Fibroblast of pulmonary artery (primary cell): ENCODE data around the gene PLXNB1.

Experiments
- DNase-seq: peaks from one replicate; pipeline ENCODE4 v3.0.0-alpha.2; 2010; ENCODE audit warnings: low read depth
- H3K4me3 ChIP-seq: replicated peaks from 2 replicates; pipeline ENCODE4 v1.5.1; 2011; ENCODE audit warnings: low read depth, mild to moderate bottlenecking, control low read depth, low read length, moderate library complexity
- TF ChIP-seq, protein P1 (sequence below): IDR thresholded peaks from 2 replicates; pipeline ENCODE4 v1.5.1; 2011; ENCODE audit warnings: mild to moderate bottlenecking, control low read depth, low read length, inconsistent platforms; ENCODE audit errors: missing control alignments

PLXNB1 gene

DNA sequence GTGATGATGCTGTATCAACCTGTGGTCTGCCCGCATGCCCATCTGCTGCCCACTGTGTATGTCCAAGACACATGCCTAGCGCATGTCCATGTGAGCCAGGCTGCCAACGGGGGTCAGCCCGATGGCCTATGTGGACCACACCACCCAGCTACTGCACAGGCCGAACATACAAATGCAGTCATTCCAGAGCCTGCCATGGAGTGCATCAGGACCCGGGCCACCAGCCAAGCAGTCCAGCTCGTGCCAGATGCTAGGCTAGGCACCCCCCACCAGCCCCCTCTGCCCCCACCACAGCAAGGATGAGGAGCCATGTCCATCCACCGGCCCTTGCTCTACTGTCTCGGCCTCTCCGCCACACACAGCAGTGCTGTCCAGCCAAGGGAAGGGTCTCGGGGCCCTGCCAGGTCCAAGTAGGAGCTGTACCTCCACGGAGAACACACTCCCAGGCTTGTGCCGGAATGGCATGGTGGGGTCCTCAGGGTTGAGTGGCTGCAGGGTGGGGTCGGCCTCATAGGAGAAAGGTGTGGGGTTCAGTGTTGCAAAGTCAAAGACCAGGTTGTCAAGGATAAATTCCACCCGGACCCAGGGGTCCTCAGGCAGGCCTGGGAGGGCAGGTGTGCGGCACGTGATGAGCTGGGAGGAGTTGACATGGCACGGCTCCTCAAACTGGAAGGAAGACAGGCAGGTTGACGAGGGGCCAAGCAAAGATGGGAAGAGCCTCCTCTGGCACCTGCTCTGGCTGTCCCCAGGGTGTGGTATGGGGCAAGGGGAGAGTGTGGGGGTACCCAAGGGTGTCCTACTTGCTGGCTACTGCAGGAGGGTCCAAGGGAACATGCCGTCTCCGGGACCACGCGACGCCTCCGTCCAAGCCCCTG lies 15.3 kb downstream of the PLXNB1 start:
- TF ChIP-seq, protein P1, sequence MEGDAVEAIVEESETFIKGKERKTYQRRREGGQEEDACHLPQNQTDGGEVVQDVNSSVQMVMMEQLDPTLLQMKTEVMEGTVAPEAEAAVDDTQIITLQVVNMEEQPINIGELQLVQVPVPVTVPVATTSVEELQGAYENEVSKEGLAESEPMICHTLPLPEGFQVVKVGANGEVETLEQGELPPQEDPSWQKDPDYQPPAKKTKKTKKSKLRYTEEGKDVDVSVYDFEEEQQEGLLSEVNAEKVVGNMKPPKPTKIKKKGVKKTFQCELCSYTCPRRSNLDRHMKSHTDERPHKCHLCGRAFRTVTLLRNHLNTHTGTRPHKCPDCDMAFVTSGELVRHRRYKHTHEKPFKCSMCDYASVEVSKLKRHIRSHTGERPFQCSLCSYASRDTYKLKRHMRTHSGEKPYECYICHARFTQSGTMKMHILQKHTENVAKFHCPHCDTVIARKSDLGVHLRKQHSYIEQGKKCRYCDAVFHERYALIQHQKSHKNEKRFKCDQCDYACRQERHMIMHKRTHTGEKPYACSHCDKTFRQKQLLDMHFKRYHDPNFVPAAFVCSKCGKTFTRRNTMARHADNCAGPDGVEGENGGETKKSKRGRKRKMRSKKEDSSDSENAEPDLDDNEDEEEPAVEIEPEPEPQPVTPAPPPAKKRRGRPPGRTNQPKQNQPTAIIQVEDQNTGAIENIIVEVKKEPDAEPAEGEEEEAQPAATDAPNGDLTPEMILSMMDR: no peak
- no peak for DNase-seq
- H3K4me3 ChIP-seq: no peak overlapping the region

DNA sequence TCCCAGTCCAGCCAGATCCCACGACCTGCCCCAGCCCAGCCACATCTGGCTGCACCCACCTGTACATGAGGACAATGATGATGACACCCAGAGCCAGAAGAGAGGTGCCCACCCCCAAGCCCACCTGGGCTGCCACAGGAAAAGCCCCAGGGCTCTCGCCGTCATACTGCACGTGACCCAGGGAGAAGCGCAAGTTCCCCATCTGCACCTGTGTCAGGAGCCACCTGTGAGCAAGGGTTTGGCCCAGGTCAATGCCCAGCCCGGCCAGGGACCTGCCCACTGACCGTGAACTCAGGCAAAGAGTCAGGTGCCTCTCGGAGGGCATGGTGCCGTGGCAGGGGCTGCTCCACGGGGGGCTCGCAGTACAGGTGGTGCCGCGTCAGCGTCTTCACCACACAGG lies 16.3 kb downstream of the PLXNB1 start:
- H3K4me3 ChIP-seq: no peak overlapping the region
- DNase-seq: no peak
- TF ChIP-seq, protein P1: no peak

DNA sequence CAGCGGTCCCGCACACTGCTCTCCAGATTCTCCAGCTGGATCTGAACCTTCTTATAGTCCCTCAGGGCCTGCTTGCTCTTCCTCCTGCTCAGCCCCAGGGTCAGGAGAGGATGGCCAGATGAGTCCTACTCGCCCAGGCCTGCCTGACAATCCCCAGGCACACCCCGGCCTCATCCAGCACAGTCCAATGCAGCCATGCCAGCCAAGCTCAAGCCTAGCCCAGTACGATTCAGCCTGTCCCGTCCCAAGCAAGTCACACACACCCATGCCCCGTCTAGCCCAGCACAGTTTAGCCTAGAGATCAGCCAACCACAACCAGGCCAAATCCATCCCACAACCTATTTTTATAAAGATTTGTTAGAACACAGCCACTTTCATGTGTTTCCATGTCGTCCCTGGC lies 16.8 kb downstream of the PLXNB1 start:
- DNase-seq: no peak
- TF ChIP-seq, protein P1: no peak
- no peak overlapping the region for H3K4me3 ChIP-seq

DNA sequence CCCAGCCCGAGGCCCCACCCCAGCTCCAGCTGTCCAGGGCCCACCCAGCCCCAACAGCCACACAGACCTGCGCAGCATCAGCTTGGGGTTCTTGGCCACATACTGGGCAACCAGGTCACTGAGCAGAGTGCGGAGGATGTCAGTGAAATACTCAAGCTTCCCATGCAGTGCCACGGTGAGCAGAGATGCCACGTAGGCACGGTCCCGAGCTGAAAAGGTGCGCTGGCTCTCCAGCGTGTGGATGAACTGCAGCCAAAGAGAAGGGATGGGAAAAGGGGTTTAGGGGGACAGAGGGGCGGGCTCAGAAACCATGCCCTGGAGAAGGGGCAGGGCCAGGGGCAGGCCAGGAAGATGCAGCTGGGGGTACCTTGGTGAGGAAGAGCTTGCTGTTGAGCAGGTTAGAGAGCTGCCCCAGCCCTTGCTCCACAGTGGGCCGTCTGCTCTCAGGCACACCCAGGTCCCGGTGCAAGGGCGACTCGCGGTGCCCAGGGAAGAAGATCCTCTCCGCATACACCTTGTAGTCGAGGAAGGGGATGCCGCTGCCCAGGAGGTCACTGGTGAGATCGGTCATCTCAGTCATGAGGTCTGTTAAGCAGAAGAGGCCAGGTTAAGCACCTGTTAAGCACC lies 17.4 kb downstream of the PLXNB1 start:
- TF ChIP-seq, protein P1: no peak
- H3K4me3 ChIP-seq: no peak overlapping the region
- no peak for DNase-seq

DNA sequence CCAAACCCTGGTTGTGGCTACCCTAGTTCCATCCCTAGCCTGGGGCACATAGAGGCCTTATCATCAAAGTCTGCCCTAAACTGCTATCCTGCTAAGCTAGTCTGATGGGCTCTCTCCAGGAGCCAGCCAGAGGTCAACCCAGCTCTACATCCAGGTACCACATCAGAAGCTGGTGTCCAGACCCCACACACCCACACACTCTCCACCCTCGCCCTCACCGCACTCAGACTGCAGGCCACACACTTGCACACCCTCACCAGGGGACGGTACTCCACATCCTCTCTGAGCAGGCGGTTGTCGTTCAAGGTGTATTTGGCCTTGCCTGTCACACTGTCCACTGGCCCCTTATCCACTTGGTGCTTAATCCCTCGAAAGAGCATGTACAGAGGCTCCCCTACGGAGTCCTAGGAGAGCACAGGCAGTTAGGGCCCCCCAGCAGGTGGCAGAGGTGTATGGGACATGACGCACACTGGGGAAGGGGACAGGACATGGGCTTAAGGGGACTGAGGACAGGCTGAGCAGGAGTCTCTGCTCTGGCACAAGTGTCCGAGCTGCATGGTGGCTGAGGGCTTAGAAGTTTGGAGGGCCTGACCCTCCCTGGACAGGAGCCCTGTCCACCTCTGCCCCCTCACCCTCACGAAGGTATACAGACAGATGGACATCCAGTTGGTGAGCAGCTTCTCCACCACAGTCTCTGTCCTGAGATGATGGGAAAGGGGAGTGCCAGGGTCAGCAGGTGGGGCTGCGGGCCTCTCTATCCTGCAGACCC lies 18.1 kb downstream of the PLXNB1 start:
- H3K4me3 ChIP-seq: no peak overlapping the region
- TF ChIP-seq, protein P1: no peak
- no peak for DNase-seq

DNA sequence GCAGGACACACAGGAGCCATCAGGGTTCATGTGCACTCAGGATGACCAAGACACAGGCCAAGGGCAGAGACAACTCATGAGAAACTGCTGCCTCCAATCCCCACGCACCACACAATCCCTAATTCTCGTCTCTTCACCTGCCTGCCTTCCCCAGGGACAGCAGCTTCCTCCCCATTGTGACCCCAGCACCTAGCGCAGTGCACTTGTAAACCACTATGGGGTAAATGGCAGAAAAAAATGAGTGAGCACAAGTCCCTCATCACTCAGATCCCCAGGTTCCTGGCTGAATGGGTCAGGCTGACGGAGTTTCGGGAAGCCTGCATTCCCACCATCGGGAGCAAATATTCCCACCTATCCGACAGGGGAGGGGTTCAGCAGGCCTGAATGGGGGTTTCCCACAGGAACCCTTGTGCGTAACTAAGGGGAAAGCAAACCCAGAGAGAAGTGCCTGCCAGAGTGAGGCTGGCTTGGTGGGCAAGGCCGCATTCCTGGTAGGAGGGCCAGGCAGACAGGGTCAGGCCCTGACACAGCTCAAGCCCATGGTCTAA lies 18.8 kb downstream of the PLXNB1 start:
- DNase-seq: no peak
- H3K4me3 ChIP-seq: no peak overlapping the region
- TF ChIP-seq, protein P1: no peak
